PC-9 (cell line): Measurements from ENCODE around the gene KRIT1.

ENCODE experiments used
- EZH2 ChIP-seq: fragments of 200-600 bp; sonication (generic); IDR thresholded peaks from 2 replicates; pipeline ENCODE4 v1.8.0; 2017; ENCODE audit warnings: antibody characterized with exemption, low read depth
- TF ChIP-seq, protein P1 (sequence below): fragments of 200-600 bp; sonication (generic); conservative IDR thresholded peaks from 2 replicates; pipeline ENCODE4 v1.6.1; 2017; ENCODE audit warnings: mixed run types, antibody characterized with exemption, mild to moderate bottlenecking, moderate library complexity

DNA sequence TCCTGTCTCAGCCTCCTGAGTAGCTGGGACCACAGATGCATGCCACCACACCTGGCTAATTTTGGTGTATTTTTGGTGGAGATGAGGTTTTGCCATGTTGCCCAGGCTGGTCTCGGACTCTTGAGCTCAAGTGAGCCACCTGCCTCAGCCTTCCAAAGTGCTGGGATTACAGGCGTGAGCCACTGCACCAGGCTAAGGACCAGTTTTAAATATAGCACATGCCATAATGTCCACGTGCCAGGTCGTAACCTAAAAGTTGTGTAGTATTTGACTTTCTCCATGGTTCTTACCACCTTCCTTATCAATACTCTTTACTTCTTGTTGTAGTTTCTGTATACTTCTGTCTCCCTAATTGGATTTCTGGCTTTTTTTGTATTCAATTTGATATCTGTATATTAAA is 13.3 kb upstream of the KRIT1 start:
- TF ChIP-seq, protein P1, sequence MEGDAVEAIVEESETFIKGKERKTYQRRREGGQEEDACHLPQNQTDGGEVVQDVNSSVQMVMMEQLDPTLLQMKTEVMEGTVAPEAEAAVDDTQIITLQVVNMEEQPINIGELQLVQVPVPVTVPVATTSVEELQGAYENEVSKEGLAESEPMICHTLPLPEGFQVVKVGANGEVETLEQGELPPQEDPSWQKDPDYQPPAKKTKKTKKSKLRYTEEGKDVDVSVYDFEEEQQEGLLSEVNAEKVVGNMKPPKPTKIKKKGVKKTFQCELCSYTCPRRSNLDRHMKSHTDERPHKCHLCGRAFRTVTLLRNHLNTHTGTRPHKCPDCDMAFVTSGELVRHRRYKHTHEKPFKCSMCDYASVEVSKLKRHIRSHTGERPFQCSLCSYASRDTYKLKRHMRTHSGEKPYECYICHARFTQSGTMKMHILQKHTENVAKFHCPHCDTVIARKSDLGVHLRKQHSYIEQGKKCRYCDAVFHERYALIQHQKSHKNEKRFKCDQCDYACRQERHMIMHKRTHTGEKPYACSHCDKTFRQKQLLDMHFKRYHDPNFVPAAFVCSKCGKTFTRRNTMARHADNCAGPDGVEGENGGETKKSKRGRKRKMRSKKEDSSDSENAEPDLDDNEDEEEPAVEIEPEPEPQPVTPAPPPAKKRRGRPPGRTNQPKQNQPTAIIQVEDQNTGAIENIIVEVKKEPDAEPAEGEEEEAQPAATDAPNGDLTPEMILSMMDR = no peak
- TF ChIP-seq EZH2 = no peak
